Suprapubic skin (tissue), 4 donors: ENCODE measurements around the gene MPP4. TPM values are rescaled to one million over a fixed set of nuclear protein-coding genes. Genes with fewer than 3 reads are reported as not detected.

ENCODE experiments used
- DNase-seq, 2 donors: peaks; one replicate each; pipeline ENCODE4 v3.0.0-alpha.2; 2019; ENCODE audit warnings: low spot score in 2 of 2
- H3K27ac ChIP-seq: fragments of 200-600 bp; sonication (generic); one replicate; pipeline ENCODE4 v1.5.1; 2019
- H3K27me3 ChIP-seq: fragments of 200-600 bp; sonication (generic); one replicate; pipeline ENCODE4 v1.5.1; 2019
- H3K36me3 ChIP-seq: fragments of 200-600 bp; sonication (generic); one replicate; pipeline ENCODE4 v1.5.1; 2019
- H3K4me1 ChIP-seq: fragments of 200-600 bp; sonication (generic); one replicate; pipeline ENCODE4 v1.5.1; 2019
- H3K4me3 ChIP-seq: fragments of 200-600 bp; sonication (generic); one replicate; pipeline ENCODE4 v1.5.1; 2019; ENCODE audit warnings: mild to moderate bottlenecking
- H3K9me3 ChIP-seq: fragments of 200-600 bp; sonication (generic); one replicate; pipeline ENCODE4 v1.5.1; 2019
- CTCF ChIP-seq, 2 donors: fragments of 200-600 bp in 1 of 2; fragments of 450-650 bp in 1 of 2; sonication (generic) in 1 of 2; IDR thresholded peaks; one replicate each; pipeline ENCODE4 v1.5.1; 2016 to 2019; ENCODE audit warnings: antibody characterized with exemption in 2 of 2, mild to moderate bottlenecking in 1 of 2, moderate library complexity in 1 of 2
- EP300 ChIP-seq: sonication (generic); formaldehyde crosslinking; IDR thresholded peaks from one replicate; pipeline ENCODE4 v1.6.1; 2017; ENCODE audit warnings: antibody characterized with exemption
- POLR2A ChIP-seq, 2 donors: fragments of 450-650 bp; IDR thresholded peaks; one replicate each; pipeline ENCODE4 v1.6.1; 2017; ENCODE audit warnings: antibody characterized with exemption in 2 of 2, mild to moderate bottlenecking in 2 of 2, moderate library complexity in 2 of 2
- POLR2AphosphoS5 ChIP-seq, 3 donors: sonication (generic); formaldehyde crosslinking; IDR thresholded peaks; one replicate each; pipeline ENCODE4 v1.6.1; 2017; ENCODE audit warnings: antibody characterized with exemption in 3 of 3
- WGBS: methylation state at CpG from one replicate; pipeline ENCODE4 v1.1.5; 2018; 5-methylcytosine and 5-hydroxymethylcytosine counted together
- total RNA-seq, 4 donors: library from RNA; depleted of rRNA; stranded (reverse); fragments of >200 nt; gene quantifications; one replicate each; pipeline ENCODE4 v1.1.0, GENCODE V29; 2016

MPP4 gene
- total RNA-seq, 4 donors from 2014 or later = not detected

DNA sequence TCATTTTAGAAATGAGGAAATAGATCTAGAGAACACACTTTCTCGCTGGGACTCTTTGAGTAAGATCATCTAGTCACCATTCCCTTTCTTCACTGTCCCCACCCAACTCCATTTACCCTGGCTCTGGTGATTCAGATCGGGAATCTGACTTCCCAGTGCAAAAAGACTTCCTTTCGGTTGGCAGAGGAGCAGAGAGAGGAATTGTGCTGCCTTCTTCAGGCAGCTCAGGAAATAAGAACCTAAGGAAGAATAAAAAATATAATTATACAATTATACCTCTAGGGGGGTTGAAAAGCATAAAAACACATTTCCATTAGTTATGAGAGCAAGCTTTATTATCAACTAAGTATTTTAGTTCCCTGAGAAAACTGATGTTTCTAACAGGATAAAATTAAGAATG lies 9.3 kb upstream of the MPP4 start:
- 60% methylated on average over 3 of the region's 3 CpGs for WGBS
- H3K27me3 ChIP-seq = no peaks in the 10 kb centered on the region
- no peaks in the 10 kb centered on the region for H3K4me1 ChIP-seq
- H3K4me3 ChIP-seq = no peak overlapping the region
- TF ChIP-seq POLR2A (IDR thresholded peaks at IDR 0.05) (no peak), CTCF (IDR thresholded peaks at IDR 0.05) (no peak), EP300 (no peak), POLR2AphosphoS5 (IDR thresholded peaks at IDR 0.05) (no peak)
- DNase-seq = no peak
- peaks cover 76% of the 10 kb centered on the region for H3K36me3 ChIP-seq
- no peak overlapping the region for H3K27ac ChIP-seq
- no peaks in the 10 kb centered on the region for H3K9me3 ChIP-seq

DNA sequence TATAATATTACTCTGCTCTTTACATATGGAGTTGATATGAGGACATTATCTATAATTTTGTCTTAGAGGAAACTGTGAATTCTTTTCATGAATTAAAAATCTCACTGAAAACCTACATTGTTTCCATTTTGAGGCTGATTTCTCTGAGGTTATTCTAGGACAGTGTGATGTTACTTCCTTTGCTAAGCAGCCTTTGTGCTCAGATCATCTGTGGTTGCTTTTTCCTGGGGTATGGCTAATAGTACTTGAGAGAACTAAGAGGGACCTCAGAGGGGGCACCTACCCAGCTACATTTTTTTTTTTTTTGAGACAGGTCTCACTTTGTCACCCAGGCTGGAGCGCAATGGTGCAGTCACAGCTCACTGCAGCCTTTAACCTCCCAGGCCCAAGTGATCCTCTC lies 8.7 kb upstream of the MPP4 start:
- no peak for DNase-seq
- no peak overlapping the region for H3K4me3 ChIP-seq
- WGBS = 93% methylated on average over 1 of the region's 1 CpG
- H3K27ac ChIP-seq = no peak overlapping the region
- no peaks in the 10 kb centered on the region for H3K9me3 ChIP-seq
- H3K36me3 ChIP-seq = peaks cover 82% of the 10 kb centered on the region
- TF ChIP-seq CTCF (IDR thresholded peaks at IDR 0.05) = no peak
- TF ChIP-seq POLR2A (IDR thresholded peaks at IDR 0.05) = no peak
- no peaks in the 10 kb centered on the region for H3K4me1 ChIP-seq
- no peaks in the 10 kb centered on the region for H3K27me3 ChIP-seq

DNA sequence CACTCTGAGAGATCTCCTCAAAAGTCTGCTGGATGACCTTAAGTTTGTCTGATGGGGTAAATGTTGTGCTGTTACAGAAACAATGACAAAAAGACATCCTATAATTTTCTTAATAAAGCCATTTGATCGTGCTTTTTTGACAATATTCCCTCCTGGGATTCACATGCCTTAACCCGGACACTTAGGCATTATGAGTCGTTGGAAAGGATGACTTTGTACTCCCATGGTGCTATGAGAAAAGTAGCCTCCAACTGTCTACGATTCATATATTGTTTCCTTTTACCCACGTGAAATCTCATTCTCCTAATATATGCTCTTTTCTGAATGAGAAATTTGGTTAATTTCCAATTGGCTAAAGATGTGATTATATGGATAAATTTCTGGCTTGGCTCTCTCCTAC lies 6.1 kb upstream of the MPP4 start:
- Histone ChIP-seq H3K9me3 (no peaks in the 10 kb centered on the region), H3K4me1 (no peaks in the 10 kb centered on the region), H3K27me3 (no peaks in the 10 kb centered on the region), H3K27ac (no peak overlapping the region), H3K4me3 (no peak overlapping the region), H3K36me3 (peaks cover 87% of the 10 kb centered on the region)
- no peak for TF ChIP-seq CTCF (IDR thresholded peaks at IDR 0.05)
- no peak for TF ChIP-seq POLR2A (IDR thresholded peaks at IDR 0.05)
- TF ChIP-seq EP300 = no peak
- TF ChIP-seq POLR2AphosphoS5 (IDR thresholded peaks at IDR 0.05) = no peak
- 83% methylated on average over 5 of the region's 5 CpGs for WGBS
- DNase-seq = no peak

DNA sequence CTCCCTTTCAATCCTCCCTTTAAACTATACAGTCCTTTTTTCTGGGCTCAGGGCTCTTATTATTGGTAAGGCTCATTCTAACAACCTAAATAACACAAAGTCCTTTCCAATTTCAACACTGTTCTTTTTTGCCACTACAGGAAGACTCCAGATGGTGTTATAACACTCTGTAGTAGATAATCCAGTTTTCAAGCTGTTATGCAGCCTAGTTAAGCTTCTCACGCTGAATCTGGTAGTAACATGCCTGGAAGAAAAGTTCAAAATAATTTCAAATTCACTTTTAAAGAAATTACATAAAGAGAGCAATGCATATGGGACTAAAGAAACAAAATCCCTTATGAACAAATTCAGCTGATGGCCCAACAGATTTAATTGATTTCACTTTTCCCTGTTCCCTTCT lies 3.2 kb upstream of the MPP4 start:
- no peak for DNase-seq
- Histone ChIP-seq H3K27me3 (no peaks in the 10 kb centered on the region), H3K9me3 (no peaks in the 10 kb centered on the region), H3K4me3 (no peak overlapping the region), H3K4me1 (peaks cover 7% of the 10 kb centered on the region), H3K36me3 (peaks cover 60% of the 10 kb centered on the region), H3K27ac (no peak overlapping the region)
- WGBS = 97% methylated on average over 1 of the region's 1 CpG
- TF ChIP-seq POLR2A (IDR thresholded peaks at IDR 0.05) (no peak), POLR2AphosphoS5 (IDR thresholded peaks at IDR 0.05) (no peak), EP300 (no peak)

GRCh38 chr2:201699416-201699815 lies 972 bp upstream of the MPP4 start:
- TF ChIP-seq POLR2AphosphoS5 (IDR thresholded peaks at IDR 0.05) = no peak
- no peak overlapping the region for H3K4me3 ChIP-seq
- peaks cover 42% of the 10 kb centered on the region for H3K36me3 ChIP-seq
- peaks cover 7% of the 10 kb centered on the region for H3K4me1 ChIP-seq
- no peak overlapping the region for H3K27ac ChIP-seq
- no peaks in the 10 kb centered on the region for H3K27me3 ChIP-seq
- no peaks in the 10 kb centered on the region for H3K9me3 ChIP-seq
- no peak for DNase-seq
- 92% methylated on average over 1 of the region's 1 CpG for whole genome bisulfite sequencing

DNA sequence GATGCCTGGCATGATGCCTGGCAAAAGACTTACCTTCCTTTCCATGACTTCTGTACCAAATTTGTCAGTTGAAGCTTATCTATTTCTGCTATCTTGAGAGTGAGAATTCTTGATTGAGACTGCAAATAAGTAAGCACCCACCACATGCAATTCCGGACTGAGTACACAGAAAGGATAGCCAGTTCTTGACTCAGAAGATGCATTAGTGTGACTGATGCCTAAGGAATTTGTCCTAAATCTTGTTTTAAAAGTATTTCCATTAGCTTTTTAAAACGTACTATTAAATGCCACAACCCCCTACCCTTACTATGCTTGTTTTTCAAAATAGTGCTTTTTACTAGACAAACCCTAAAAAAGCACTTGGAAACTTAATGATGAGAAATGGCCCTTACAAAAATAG lies 545 bp downstream of the MPP4 start:
- 54% methylated on average over 2 of the region's 2 CpGs for WGBS
- no peak overlapping the region for H3K27ac ChIP-seq

DNA sequence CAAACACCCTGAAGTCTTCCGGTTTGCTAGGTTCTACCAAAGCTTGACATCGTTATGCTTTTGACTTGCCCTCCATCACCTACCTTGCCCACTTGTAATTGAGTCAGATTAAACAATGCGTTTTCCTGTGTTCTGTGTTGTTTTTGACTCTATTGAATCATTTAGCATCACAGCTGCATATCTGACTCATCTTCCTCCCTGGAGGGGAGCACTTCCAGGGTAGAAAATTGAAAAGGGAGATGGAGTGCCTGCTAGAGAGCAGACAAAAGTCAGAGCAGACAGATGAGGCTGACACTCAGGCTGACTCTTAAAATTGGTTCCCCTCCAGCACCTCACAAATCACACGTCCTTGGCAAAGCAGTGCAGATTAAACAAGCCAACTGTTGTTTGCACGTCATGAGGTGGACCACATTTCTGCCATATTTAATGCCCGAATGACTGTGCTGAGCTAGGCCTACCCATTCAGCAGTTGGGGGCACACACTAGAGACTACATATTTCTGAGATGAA lies 2.2 kb downstream of the MPP4 start:
- H3K27ac ChIP-seq = no peak overlapping the region
- TF ChIP-seq CTCF (IDR thresholded peaks at IDR 0.05) (no peak), EP300 (no peak), POLR2AphosphoS5 (IDR thresholded peaks at IDR 0.05) (no peak), POLR2A (IDR thresholded peaks at IDR 0.05) (no peak)
- H3K4me3 ChIP-seq = no peak overlapping the region
- 58% methylated on average over 6 of the region's 6 CpGs for WGBS
- H3K9me3 ChIP-seq = no peaks in the 10 kb centered on the region
- peaks cover 7% of the 10 kb centered on the region for H3K4me1 ChIP-seq
- peaks cover 10% of the 10 kb centered on the region for H3K36me3 ChIP-seq
- DNase-seq = no peak
- no peaks in the 10 kb centered on the region for H3K27me3 ChIP-seq

More for the DNA sequence above, 545 bp downstream of the MPP4 start:
- Histone ChIP-seq H3K36me3 (peaks cover 27% of the 10 kb centered on the region), H3K27me3 (no peaks in the 10 kb centered on the region), H3K4me3 (no peak overlapping the region), H3K4me1 (peaks cover 7% of the 10 kb centered on the region), H3K9me3 (no peaks in the 10 kb centered on the region)
- no peak for DNase-seq
- TF ChIP-seq EP300 = no peak
- TF ChIP-seq POLR2A (IDR thresholded peaks at IDR 0.05) = no peak
